Measurements from ENCODE around the gene TWIST2. TPM values are rescaled to one million over a fixed set of nuclear protein-coding genes. Genes with fewer than 3 reads are reported as not detected.

The TWIST2 gene
- total and polyA plus RNA-seq, 9 of the 15 experiments (the other 6 are each of a cell fraction or from before 2014, with no cell fraction given) = not detected

DNA sequence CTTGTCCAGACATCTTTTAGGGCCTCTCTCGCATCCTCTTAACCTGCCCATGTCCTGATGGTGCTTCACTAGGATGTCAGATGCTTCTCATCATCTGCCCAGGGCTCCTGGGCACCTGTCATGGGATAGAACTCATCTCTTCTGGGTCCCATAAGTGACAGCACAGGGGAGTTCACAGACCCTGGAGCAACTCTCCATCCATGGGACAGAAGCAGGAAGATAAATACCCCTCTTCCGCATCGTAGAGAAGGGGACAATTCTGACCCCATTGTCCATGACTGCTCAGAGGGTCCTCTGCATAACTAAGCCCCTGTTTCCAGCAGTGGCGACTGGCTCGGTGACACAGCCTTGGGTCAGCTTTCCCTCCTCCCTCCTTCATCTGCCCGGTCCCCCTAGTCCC, 82.3 kb downstream of the TWIST2 start (continued):
- TF ChIP-seq, protein P1, sequence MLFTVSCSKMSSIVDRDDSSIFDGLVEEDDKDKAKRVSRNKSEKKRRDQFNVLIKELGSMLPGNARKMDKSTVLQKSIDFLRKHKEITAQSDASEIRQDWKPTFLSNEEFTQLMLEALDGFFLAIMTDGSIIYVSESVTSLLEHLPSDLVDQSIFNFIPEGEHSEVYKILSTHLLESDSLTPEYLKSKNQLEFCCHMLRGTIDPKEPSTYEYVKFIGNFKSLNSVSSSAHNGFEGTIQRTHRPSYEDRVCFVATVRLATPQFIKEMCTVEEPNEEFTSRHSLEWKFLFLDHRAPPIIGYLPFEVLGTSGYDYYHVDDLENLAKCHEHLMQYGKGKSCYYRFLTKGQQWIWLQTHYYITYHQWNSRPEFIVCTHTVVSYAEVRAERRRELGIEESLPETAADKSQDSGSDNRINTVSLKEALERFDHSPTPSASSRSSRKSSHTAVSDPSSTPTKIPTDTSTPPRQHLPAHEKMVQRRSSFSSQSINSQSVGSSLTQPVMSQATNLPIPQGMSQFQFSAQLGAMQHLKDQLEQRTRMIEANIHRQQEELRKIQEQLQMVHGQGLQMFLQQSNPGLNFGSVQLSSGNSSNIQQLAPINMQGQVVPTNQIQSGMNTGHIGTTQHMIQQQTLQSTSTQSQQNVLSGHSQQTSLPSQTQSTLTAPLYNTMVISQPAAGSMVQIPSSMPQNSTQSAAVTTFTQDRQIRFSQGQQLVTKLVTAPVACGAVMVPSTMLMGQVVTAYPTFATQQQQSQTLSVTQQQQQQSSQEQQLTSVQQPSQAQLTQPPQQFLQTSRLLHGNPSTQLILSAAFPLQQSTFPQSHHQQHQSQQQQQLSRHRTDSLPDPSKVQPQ (CRISPR knock-in tag; IDR thresholded peaks at IDR 0.05; ENCODE audit: borderline replicate concordance) = no peak

DNA sequence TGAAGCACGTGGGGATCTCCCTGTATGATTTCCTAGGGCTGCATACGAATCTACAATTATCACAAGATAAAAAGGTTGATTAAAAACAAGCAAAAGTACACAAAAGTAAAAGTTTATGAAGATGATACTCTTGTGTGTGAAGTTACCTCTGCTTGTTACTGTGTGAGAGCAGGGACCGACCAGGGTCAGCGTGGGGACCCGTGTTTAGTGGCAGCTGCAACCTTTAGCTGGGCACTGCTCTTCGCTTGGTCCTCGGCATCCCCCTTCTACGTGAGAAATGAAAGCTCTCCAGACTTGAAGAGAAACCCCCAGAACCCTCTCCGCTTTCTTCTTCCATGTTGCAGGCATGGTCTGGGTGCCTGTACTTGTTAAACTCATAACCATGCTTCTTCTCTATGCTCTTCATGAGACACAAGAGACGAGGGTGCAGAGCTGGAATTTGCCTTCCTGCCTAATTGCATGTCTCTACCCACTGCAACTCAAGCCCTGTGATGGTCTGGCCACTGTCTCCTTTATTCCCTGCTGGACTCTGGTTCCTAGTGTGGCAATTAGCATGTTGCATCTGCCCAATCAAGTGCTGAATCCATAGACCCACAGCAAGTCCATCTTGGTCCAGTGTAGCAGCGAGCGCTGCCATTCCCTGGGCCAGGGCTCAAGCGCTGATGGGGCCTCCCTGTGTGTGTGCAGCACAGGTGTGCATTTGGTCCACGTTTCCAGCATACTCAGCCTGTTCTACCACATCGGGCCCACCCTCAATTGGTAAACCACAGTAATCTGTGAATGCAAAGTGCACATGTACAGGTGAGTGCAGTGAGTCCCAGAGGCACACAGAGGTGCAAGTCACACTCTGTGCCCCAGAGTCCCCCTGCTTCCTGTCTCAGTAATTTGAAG, 88.5 kb downstream of the TWIST2 start:
- DNase-seq (ENCODE audit: extremely low read depth in 1 of 4, low spot score in 3 of 4) (no peak), FAIRE-seq (no peak), ATAC-seq (no peak)
- no peak overlapping the region for H3K9ac ChIP-seq (ENCODE audit: insufficient read depth in 1 of 2, low read depth in 2 of 2, low read length in 2 of 2)
- no peaks in the 10 kb centered on the region for H3K9me1 ChIP-seq (ENCODE audit: control insufficient read depth, insufficient read depth, low read length)
- TF ChIP-seq RBM39 (optimal IDR thresholded peaks at IDR 0.05; ENCODE audit: low read depth, low read length) = no peak
- no peak for TF ChIP-seq MCM5 (IDR thresholded peaks at IDR 0.05; ENCODE audit: low read depth)
- no peak for TF ChIP-seq ZKSCAN8 (CRISPR knock-in tag; IDR thresholded peaks at IDR 0.05)
- TF ChIP-seq MXI1 (IDR thresholded peaks at IDR 0.05; ENCODE audit: low read depth, low read length) = no peak
- no peak for TF ChIP-seq NR2C2 (CRISPR knock-in tag; IDR thresholded peaks at IDR 0.05)
- TF ChIP-seq NR2C2 (tag; IDR thresholded peaks at IDR 0.05) = no peak
- no peak for TF ChIP-seq ZNF311 (CRISPR knock-in tag; IDR thresholded peaks at IDR 0.05)
- no peak for TF ChIP-seq MTA3 (IDR thresholded peaks at IDR 0.05; ENCODE audit: borderline replicate concordance)
- TF ChIP-seq ZNF133 (CRISPR knock-in tag; IDR thresholded peaks at IDR 0.05) = no peak
- TF ChIP-seq EP400 (IDR thresholded peaks at IDR 0.05) = no peak
- no peak for TF ChIP-seq CXXC5 (CRISPR knock-in tag; IDR thresholded peaks at IDR 0.05)
- no peak for TF ChIP-seq SOX6 (IDR thresholded peaks at IDR 0.05)
- no peak for TF ChIP-seq FOXA3 (CRISPR knock-in tag; conservative IDR thresholded peaks at IDR 0.05 in 1 of 2, IDR thresholded peaks at IDR 0.05 in 1 of 2)
- no peak for TF ChIP-seq ZNF184 (CRISPR knock-in tag; IDR thresholded peaks at IDR 0.05)
- no peak for TF ChIP-seq ZC3H4 (CRISPR knock-in tag; IDR thresholded peaks at IDR 0.05; ENCODE audit: borderline replicate concordance)
- in situ Hi-C loops (cut with MboI) = no loop called here
- H3K79me2 ChIP-seq (ENCODE audit: control insufficient read depth, insufficient read depth, low read length) = no peaks in the 10 kb centered on the region
- no peak overlapping the region for H3K27ac ChIP-seq (ENCODE audit: extremely low read depth, low read depth, low read length)
- CTCF ChIA-PET (ENCODE audit: low intra/inter-chr PET ratio) = no interaction called here
- no peaks in the 10 kb centered on the region for H3K9me3 ChIP-seq (replicated peaks; ENCODE audit: control insufficient read depth, insufficient read depth, low read depth, low read length)
- no peak overlapping the region for H2AFZ ChIP-seq (ENCODE audit: low read depth, low read length)
- H3K4me3 ChIP-seq = no peak overlapping the region
- H3K27me3 ChIP-seq (ENCODE audit: control insufficient read depth in 2 of 2, insufficient read depth in 2 of 2, low read length in 2 of 2) = peaks cover 0 to 27% of the 10 kb centered on the region in 2 experiments; a peak in 2 of 5 replicates
- intact Hi-C loops (cut with micrococcal nuclease) = no loop called here
- H4K20me1 ChIP-seq (replicated peaks; ENCODE audit: control insufficient read depth, insufficient read depth, low read length) = no peaks in the 10 kb centered on the region
- no peak overlapping the region for H3K4me2 ChIP-seq (ENCODE audit: insufficient read depth, low read length)
- no peaks in the 10 kb centered on the region for H3K4me1 ChIP-seq (replicated peaks in 1 of 2; ENCODE audit: control insufficient read depth in 2 of 2, insufficient read depth in 2 of 2, low read length in 2 of 2)
- under 1% methylated on average over 15 of the region's 15 CpGs for WGBS (ENCODE audit: insufficient coverage, low coverage, missing lambda C conversion rate)
- POLR2A ChIA-PET = no interaction called here
- BruUV-seq (replicated peaks) = no TSS peak
- H3K36me3 ChIP-seq (ENCODE audit: control insufficient read depth, insufficient read depth, low read length) = no peaks in the 10 kb centered on the region

All from K562 (cell line).